Common myeloid progenitor, CD34-positive (primary cell): ENCODE results near the gene GYS1.

Source experiments
- CTCF ChIA-PET: fragments of 350-600 bp; sonication (Branson Sonifier 250); formaldehyde crosslinking; loops from one replicate; lab custom pipeline; 2021; ENCODE audit warnings: antibody characterized with exemption; lab: Charles Lee
- POLR2A ChIA-PET: fragments of 350-600 bp; sonication (Branson Sonifier 250); formaldehyde crosslinking; loops from one replicate; lab custom pipeline; 2021; ENCODE audit warnings: antibody characterized with exemption; lab: Charles Lee
- DNase-seq, 3 donors: peaks; one replicate each; pipeline versions ENCODE4 v3.0.0 to v3.0.0-alpha.2; 2013
- H3K27ac ChIP-seq, 2 experiments: 1 replicate in 1 of 2; 2 replicates in 1 of 2; pipeline ENCODE4 v1.7.0; 2013; ENCODE audit warnings: inconsistent platforms in 2 of 2, low read length in 2 of 2, mild to moderate bottlenecking in 2 of 2, low read depth in 1 of 2, moderate library complexity in 1 of 2; ENCODE audit not compliant: severe bottlenecking in 2 of 2, insufficient read depth in 1 of 2, poor library complexity in 1 of 2
- H3K27me3 ChIP-seq, 5 experiments: replicated peaks in 2 of 5; 1 replicate in 3 of 5; 2 replicates in 2 of 5; pipeline versions ENCODE4 v1.6.1 to v1.7.0; 2013; ENCODE audit warnings: low read length in 4 of 5, mild to moderate bottlenecking in 2 of 5, moderate library complexity in 2 of 5, inconsistent platforms in 1 of 5; ENCODE audit not compliant: insufficient read depth in 5 of 5, control insufficient read depth in 4 of 5
- H3K36me3 ChIP-seq, 4 experiments: 1 replicate in 2 of 4; 2 replicates in 2 of 4; pipeline versions ENCODE4 v1.6.1 to v1.7.0; 2013; ENCODE audit warnings: low read length in 3 of 4, control low read depth in 1 of 4, mild to moderate bottlenecking in 1 of 4; ENCODE audit not compliant: control insufficient read depth in 4 of 4, insufficient read depth in 4 of 4
- H3K4me1 ChIP-seq, 4 experiments: 1 replicate in 3 of 4; 2 replicates in 1 of 4; pipeline versions ENCODE4 v1.6.1 to v1.7.1; 2013; ENCODE audit warnings: low read length in 3 of 4, mild to moderate bottlenecking in 3 of 4, control low read depth in 1 of 4, inconsistent platforms in 1 of 4, moderate library complexity in 1 of 4; ENCODE audit not compliant: control insufficient read depth in 4 of 4, insufficient read depth in 4 of 4; ENCODE audit errors: control extremely low read depth in 1 of 4
- H3K4me3 ChIP-seq, 7 experiments: 1 replicate in 4 of 7; 2 replicates in 3 of 7; pipeline versions ENCODE4 v1.5.1 to v1.7.0; 2013; ENCODE audit warnings: mild to moderate bottlenecking in 7 of 7, low read length in 6 of 7, moderate library complexity in 6 of 7, inconsistent platforms in 2 of 7, low read depth in 2 of 7, control low read depth in 1 of 7; ENCODE audit not compliant: insufficient read depth in 4 of 7, control insufficient read depth in 1 of 7; ENCODE audit errors: extremely low read depth in 1 of 7
- H3K9me3 ChIP-seq, 5 experiments: 1 replicate in 4 of 5; 2 replicates in 1 of 5; pipeline versions ENCODE4 v1.6.1 to v1.7.1; 2013; ENCODE audit warnings: low read length in 4 of 5, mild to moderate bottlenecking in 2 of 5, inconsistent platforms in 1 of 5, low read depth in 1 of 5, moderate library complexity in 1 of 5; ENCODE audit not compliant: control insufficient read depth in 4 of 5, insufficient read depth in 2 of 5; ENCODE audit errors: control extremely low read depth in 1 of 5
- WGBS: methylation state at CpG from one replicate; pipeline ENCODE4 v1.1.5; 2013; ENCODE audit not compliant: insufficient coverage; 5-methylcytosine and 5-hydroxymethylcytosine counted together

Gene GYS1

GRCh38 chr19:49017041-49017665, 24.0 kb upstream of the GYS1 start, which contains the start of gene LHB:
Gene LHB (minus strand): TSS chr19:49017091. CDS start chr19:49017081, 10 bp downstream.
- H3K27me3 ChIP-seq, result peaks cover 0 to 43% (median 9%) of the 10 kb centered on the region in 5 experiments
- DNase-seq, result no peak
- H3K4me3 ChIP-seq, result peak within 1 kb of the TSS; percentile 4 to 73 (median 56)
- WGBS, result 71% methylated on average over 10 of the region's 17 CpGs
- H3K36me3 ChIP-seq, result peaks cover 4 to 38% (median 27%) of the 10 kb centered on the region in 4 experiments
- no peaks in the 10 kb centered on the region for H3K9me3 ChIP-seq
- H3K27ac ChIP-seq, result no peak within 1 kb of the TSS
- CTCF ChIA-PET, result interaction anchor here (1.0 to 3.5 kb wide), 6 partner anchors 8 to 43 kb away, joined by 3 to 10 read pairs (median 3); no protein-coding TSS in a partner anchor
- H3K4me1 ChIP-seq, result peaks cover 0 to 24% (median 22%) of the 10 kb centered on the region in 4 experiments
- POLR2A ChIA-PET, result no interaction called here

- Histone ChIP-seq H3K36me3 (peaks cover 4 to 47% (median 36%) of the 10 kb centered on the region in 4 experiments), H3K27ac (no peak overlapping the region), H3K4me1 (peaks cover 0 to 24% (median 22%) of the 10 kb centered on the region in 4 experiments), H3K27me3 (peaks cover 0 to 35% (median 7%) of the 10 kb centered on the region in 5 experiments), H3K4me3 (no peak overlapping the region), H3K9me3 (no peaks in the 10 kb centered on the region)
- DNase-seq, result no peak
- 99% methylated on average over 18 of the region's 29 CpGs for WGBS
- ChIA-PET POLR2A (no interaction called here), CTCF (no interaction called here)
Measured at GRCh38 chr19:49016067-49016839, 23.1 kb upstream of the GYS1 start.

GRCh38 chr19:49014870-49015255, 21.8 kb upstream of the GYS1 start:
- ChIA-PET POLR2A (no interaction called here), CTCF (interaction anchor here (1.8 kb wide), 1 partner anchor 15 kb away, joined by 7 read pairs; no protein-coding TSS in a partner anchor)
- no peak overlapping the region for H3K4me3 ChIP-seq
- peaks cover 4 to 61% (median 47%) of the 10 kb centered on the region in 4 experiments for H3K36me3 ChIP-seq
- no peak overlapping the region for H3K27ac ChIP-seq
- 96% methylated on average over 18 of the region's 18 CpGs for WGBS
- H3K27me3 ChIP-seq, result peaks cover 0 to 21% (median 4%) of the 10 kb centered on the region in 5 experiments
- DNase-seq, result no peak
- H3K4me1 ChIP-seq, result peaks cover 0 to 24% (median 22%) of the 10 kb centered on the region in 4 experiments
- H3K9me3 ChIP-seq, result no peaks in the 10 kb centered on the region

GRCh38 chr19:49014123-49014869, 21.2 kb upstream of the GYS1 start:
- no peak for DNase-seq
- ChIA-PET CTCF (interaction anchor here (1.0 to 2.3 kb wide), 3 partner anchors 9 to 16 kb away, joined by 3 to 7 read pairs (median 6); no protein-coding TSS in a partner anchor), POLR2A (no interaction called here)
- no peaks in the 10 kb centered on the region for H3K9me3 ChIP-seq
- H3K27me3 ChIP-seq, result peaks cover 0 to 15% (median 4%) of the 10 kb centered on the region in 5 experiments
- H3K27ac ChIP-seq, result no peak overlapping the region
- H3K4me1 ChIP-seq, result peaks cover 0 to 20% (median 19%) of the 10 kb centered on the region in 4 experiments
- peaks cover 7 to 67% (median 53%) of the 10 kb centered on the region in 4 experiments for H3K36me3 ChIP-seq
- 97% methylated on average over 28 of the region's 32 CpGs for WGBS
- no peak overlapping the region for H3K4me3 ChIP-seq

- no peaks in the 10 kb centered on the region for H3K9me3 ChIP-seq
- no peak overlapping the region for H3K4me3 ChIP-seq
- ChIA-PET POLR2A (no interaction called here), CTCF (interaction anchor here (4.3 kb wide), 1 partner anchor 11 kb away, joined by 15 read pairs; no protein-coding TSS in a partner anchor)
- no peak overlapping the region for H3K27ac ChIP-seq
- no peaks in the 10 kb centered on the region for H3K27me3 ChIP-seq
- 92% methylated on average over 13 of the region's 17 CpGs for WGBS
- H3K4me1 ChIP-seq, result no peaks in the 10 kb centered on the region
- H3K36me3 ChIP-seq, result peaks cover 12 to 79% (median 60%) of the 10 kb centered on the region in 4 experiments
- DNase-seq, result no peak
Measured at GRCh38 chr19:49011194-49011593, 18.1 kb upstream of the GYS1 start.

GRCh38 chr19:49010453-49010852, 17.3 kb upstream of the GYS1 start:
- WGBS, result 96% methylated on average over 17 of the region's 18 CpGs
- DNase-seq, result no peak
- POLR2A ChIA-PET, result interaction anchor here (0.6 kb wide), 1 partner anchor 47 kb away, joined by 6 read pairs; the partner anchor contains the start of gene CGB7
- Histone ChIP-seq H3K27me3 (no peaks in the 10 kb centered on the region), H3K4me1 (no peaks in the 10 kb centered on the region), H3K4me3 (no peak overlapping the region), H3K27ac (no peak overlapping the region), H3K9me3 (no peaks in the 10 kb centered on the region), H3K36me3 (peaks cover 13 to 78% (median 58%) of the 10 kb centered on the region in 4 experiments)
- CTCF ChIA-PET, result interaction anchor here (1.6 to 4.3 kb wide), 2 partner anchors 7 to 10 kb away, joined by 3 to 15 read pairs; no protein-coding TSS in a partner anchor
